OCI-M2 (cell line): ENCODE results near the gene SSC5D.

Source experiments
- DNase-seq: peaks from one replicate; lab custom pipeline; 2025; ENCODE audit not compliant: unreplicated experiment; lab: John Stamatoyannopoulos, UW

The SSC5D gene

DNA sequence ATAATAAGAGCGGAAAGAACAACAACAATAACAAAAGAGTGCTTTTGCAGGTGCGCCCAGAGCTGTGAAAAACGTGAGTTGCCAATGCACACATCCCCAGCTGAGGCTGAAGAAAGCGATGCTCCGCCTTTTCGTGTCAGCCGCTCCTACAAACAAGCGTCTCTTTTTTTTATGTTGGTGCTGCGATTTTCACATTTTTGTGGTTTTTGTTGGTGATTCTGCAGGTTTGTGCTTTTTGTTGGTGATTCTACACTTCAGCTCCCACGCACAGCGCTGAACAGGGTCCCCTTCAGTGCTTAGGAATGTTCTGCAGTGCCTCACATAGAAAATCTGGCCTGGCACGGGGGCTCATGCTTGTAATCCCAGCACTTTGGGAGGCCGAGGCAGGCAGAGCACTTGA lies 64.4 kb downstream of the SSC5D start:
- DNase-seq = no peak

DNA sequence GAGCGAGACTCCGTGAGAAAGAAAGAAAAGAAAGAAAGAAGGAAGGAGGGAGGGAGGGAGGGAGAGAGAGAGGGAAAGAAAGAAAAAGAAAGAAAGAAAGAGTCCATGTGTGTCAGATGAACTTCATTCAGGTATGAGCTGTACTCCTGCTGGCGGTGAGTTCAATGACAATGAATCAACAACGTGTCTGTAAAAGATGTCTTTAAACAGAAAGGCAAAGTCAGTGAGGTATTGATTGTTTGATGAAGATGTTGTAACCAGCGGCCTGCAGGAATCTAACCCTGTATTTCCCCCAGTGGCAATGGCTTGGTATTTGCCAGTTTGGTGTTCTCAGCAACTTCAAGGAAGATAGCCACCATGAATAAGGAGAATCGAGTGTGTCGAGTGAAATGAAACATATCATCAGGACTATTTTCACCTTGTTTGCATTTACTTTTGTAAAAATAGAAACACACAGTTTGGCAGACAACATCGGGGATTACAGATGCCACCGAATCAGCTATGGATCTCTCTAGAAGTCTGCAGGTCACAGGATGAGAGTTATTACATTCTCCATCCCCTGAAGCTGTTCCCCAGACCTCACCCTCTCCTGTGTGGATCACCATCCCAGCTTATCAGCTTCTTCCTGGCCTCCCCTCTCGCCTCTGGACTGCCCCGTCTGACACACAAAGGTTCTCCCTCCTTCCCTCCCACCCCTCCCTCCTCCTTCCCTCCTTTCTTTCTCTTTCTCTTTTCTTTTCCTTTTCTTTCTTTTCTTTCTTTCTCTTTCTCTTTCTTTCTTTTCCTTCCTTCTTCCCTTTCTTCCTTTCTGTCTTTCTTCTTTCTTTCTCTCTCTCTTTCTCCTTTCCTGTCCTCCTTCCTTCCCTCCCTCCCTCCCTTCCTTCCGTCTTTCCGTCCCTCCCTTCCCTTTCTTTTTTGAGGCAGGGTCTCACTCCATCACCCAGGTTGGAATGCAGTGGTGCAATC lies 65.3 kb downstream of the SSC5D start:
- no peak for DNase-seq

DNA sequence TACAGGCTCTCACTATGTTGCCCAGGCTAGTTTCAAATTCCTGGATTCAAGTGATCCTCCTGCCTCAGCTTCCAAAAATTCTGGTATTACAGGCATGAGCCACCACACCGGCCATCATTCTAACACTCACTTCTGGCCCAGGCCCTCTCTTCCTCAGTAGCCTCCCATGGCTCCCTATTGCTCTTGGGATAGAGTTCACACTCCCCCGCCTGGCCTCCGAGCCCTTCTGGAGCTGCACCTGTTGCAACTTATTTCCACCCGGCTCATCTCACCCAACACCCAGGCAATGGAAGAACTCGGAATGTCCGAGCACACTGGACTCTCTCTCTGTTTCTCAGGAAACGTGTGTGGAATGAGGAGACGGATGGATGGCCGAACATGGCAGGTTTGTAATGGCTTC lies 66.1 kb downstream of the SSC5D start:
- no peak for DNase-seq

DNA sequence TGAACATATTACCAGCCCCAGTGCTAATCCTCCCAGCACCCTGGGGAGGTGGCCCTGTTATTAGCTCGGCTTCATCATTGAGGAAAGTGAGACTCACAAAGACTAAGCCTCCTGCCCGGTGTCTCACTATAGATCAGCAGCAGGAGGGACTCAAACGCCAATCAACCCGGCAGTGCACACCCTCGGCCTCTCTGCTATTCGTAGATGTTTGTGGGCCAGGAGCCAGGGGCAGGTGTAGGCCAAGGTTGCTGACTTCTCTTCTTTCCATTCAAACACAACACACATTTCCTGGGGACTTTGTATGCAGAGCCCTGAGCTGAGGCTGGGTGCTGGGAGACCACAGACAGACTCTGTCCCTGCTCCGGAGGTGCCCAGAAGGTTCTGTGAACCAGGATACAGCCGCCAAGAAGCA lies 66.5 kb downstream of the SSC5D start:
- no peak for DNase-seq

DNA sequence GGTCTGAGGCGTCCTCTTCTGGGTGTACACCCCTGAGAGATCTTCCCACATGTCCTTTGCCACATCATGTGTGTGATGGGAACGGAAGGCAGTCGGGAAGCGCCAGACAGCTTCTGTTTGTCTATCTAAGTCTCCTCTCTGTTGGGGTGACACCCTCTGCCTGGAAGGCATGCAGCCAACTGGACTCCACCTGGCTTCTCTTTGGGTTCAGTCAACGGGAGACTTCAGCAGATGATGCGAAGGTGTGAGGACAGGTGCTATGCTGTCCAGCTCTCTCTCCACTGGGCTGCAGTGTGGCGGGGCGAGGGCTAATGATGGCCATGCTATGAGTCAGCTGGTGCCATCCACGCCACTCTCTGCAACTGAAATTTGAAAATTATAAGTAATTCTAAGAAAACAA lies 71.4 kb downstream of the SSC5D start:
- DNase-seq = no peak

DNA sequence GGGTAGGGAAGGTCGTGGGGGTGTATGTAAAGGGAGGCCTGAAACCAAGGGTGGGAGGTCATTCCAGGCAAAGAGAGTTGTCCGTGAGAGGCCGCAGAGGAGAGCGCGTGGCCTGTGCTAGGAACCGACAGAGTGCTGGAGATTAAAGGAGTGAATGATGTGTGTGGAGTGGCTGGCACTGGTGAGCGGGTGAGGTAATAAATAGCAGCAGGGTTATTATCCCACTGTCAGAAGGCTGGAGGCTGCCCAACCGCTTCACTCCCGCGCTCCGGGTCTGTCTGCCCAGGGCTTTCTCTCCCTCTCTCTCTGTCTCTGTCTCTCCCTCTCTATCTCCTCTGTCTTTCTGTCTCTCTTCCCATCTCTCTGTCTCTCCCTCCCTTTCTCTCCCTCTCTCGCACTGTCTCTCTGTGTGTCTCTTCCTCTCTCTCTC lies 75.0 kb downstream of the SSC5D start:
- no peak for DNase-seq

DNA sequence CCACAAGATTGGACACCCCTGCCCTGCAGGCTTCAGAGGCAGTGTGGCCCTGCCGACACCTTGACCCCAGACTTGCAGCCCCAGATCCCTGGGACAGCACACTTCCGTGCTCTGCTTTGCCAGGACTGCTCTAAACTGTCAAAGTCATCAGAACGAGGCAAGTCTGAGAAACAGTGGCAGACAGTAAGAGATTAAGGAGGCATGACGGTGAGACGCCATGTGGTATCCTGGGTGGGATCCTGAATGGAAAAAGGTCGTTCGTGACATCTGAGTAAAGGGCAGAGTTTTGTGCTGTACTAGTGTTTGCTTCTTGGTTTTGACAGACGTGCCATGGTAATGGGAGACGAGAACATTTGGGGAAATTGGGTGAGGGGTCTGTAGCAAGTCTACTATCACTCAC lies 78.6 kb downstream of the SSC5D start:
- no peak for DNase-seq

DNA sequence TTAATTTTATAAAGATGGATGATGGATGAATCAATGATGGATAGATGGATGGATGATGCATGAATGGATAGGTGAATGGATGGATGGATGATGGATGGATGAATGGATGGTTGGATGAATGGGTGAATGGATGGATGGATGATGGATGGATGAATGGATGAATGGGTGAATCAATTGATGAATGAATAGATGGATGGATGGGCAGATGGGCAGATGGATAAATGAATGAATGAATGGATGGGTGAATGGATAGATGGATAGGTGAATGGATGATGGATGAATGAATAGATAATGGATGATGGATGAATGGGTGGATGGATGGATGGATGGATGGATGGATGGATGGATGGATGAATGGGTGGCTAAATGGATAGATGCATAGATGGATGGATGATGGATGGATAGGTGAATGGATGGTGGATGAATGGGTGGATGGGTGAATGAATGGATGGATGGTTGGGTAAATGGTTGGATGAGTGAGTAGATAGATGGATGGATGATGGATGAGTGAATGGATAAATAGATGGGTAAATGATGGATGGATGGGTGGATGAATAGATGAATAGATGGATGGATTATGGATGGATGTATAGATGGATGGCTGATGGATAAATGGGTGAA lies 79.6 kb downstream of the SSC5D start:
- no peak for DNase-seq
